DND-41 (cell line): ENCODE data around the gene GADD45A.

ENCODE experiments used
- ATAC-seq: fragments of 200-7000 bp; cut with Tn5 transposase; 3 replicates; pipeline ENCODE4 v1.9.1; 2021; ENCODE audit warnings: low read depth; ENCODE audit not compliant: insufficient read depth
- DNase-seq: peaks from one replicate; pipeline ENCODE4 v3.0.0-alpha.2; 2020
- H2AFZ ChIP-seq: 2 replicates; pipeline ENCODE4 v1.6.0; 2012; ENCODE audit warnings: low read depth, low read length
- H3K27ac ChIP-seq: 2 replicates; pipeline ENCODE4 v1.5.1; 2012; ENCODE audit warnings: low read length, inconsistent platforms
- H3K27me3 ChIP-seq: fragments of 200-600 bp; sonication (generic); 2 replicates; pipeline ENCODE4 v1.6.0; 2012; ENCODE audit warnings: low read length, mild to moderate bottlenecking, inconsistent platforms; ENCODE audit not compliant: insufficient read depth, poor library complexity
- H3K36me3 ChIP-seq: 2 replicates; pipeline ENCODE4 v1.5.1; 2012; ENCODE audit warnings: low read length, inconsistent platforms; ENCODE audit not compliant: insufficient read depth
- H3K4me1 ChIP-seq: 2 replicates; pipeline ENCODE4 v1.5.1; 2012; ENCODE audit warnings: mild to moderate bottlenecking, low read length; ENCODE audit not compliant: insufficient read depth
- H3K4me2 ChIP-seq: 2 replicates; pipeline ENCODE4 v1.6.0; 2012; ENCODE audit warnings: mild to moderate bottlenecking, moderate library complexity, low read length, inconsistent platforms; ENCODE audit not compliant: insufficient read depth
- H3K4me3 ChIP-seq, 2 experiments: fragments of 200-600 bp in 1 of 2; shearing (Covaris generic) in 1 of 2; 2 replicates each; pipeline ENCODE4 v1.5.1; 2012 to 2016; ENCODE audit warnings: inconsistent platforms in 2 of 2, low read length in 2 of 2, mild to moderate bottlenecking in 2 of 2, low read depth in 1 of 2, moderate library complexity in 1 of 2
- H3K79me2 ChIP-seq: 2 replicates; pipeline ENCODE4 v1.6.0; 2012; ENCODE audit warnings: low read length, inconsistent platforms; ENCODE audit not compliant: insufficient read depth
- H3K9ac ChIP-seq: 2 replicates; pipeline ENCODE4 v1.6.0; 2012; ENCODE audit warnings: low read depth, mild to moderate bottlenecking, inconsistent platforms, low read length, moderate library complexity
- H3K9me3 ChIP-seq: 2 replicates; pipeline ENCODE4 v1.5.1; 2012; ENCODE audit warnings: low read length, moderate library complexity, mild to moderate bottlenecking, inconsistent platforms; ENCODE audit not compliant: insufficient read depth, severe bottlenecking
- H4K20me1 ChIP-seq: 2 replicates; pipeline ENCODE4 v1.6.0; 2012; ENCODE audit warnings: low read length; ENCODE audit not compliant: insufficient read depth
- CTCF ChIP-seq: IDR thresholded peaks from 2 replicates; pipeline ENCODE4 v1.5.1; 2012; ENCODE audit warnings: borderline replicate concordance, low read length, moderate library complexity, mild to moderate bottlenecking; ENCODE audit not compliant: poor library complexity, severe bottlenecking; ENCODE audit errors: extremely low read depth
- EZH2 ChIP-seq: IDR thresholded peaks from 3 replicates; pipeline ENCODE4 v1.6.1; 2012; ENCODE audit warnings: borderline replicate concordance, low read depth, mild to moderate bottlenecking, moderate library complexity, low read length, inconsistent platforms; ENCODE audit not compliant: severe bottlenecking

GADD45A gene

GRCh38 chr1:67644566-67644965, 40.4 kb upstream of the GADD45A start:
- Histone ChIP-seq H3K4me3 (no peak overlapping the region), H3K36me3 (no peaks in the 10 kb centered on the region), H4K20me1 (no peaks in the 10 kb centered on the region), H3K4me2 (no peak overlapping the region), H3K9me3 (no peaks in the 10 kb centered on the region), H3K4me1 (no peaks in the 10 kb centered on the region), H3K79me2 (no peaks in the 10 kb centered on the region), H3K27ac (no peak overlapping the region), H3K9ac (no peak overlapping the region), H3K27me3 (peaks cover under 1% of the 10 kb centered on the region), H2AFZ (no peak overlapping the region)
- no peak for TF ChIP-seq CTCF
- no peak for TF ChIP-seq EZH2
- DNase-seq (no peak), ATAC-seq (no peak)

GRCh38 chr1:67645495-67646144, 39.4 kb upstream of the GADD45A start:
- no peaks in the 10 kb centered on the region for H4K20me1 ChIP-seq
- no peak overlapping the region for H3K27ac ChIP-seq
- no peak overlapping the region for H2AFZ ChIP-seq
- no peak for DNase-seq
- H3K9me3 ChIP-seq = no peaks in the 10 kb centered on the region
- TF ChIP-seq EZH2 = no peak
- TF ChIP-seq CTCF = no peak
- no peak overlapping the region for H3K9ac ChIP-seq
- no peaks in the 10 kb centered on the region for H3K36me3 ChIP-seq
- no peak overlapping the region for H3K4me2 ChIP-seq
- peaks cover 4% of the 10 kb centered on the region for H3K27me3 ChIP-seq
- H3K4me3 ChIP-seq = no peak overlapping the region
- no peak for ATAC-seq
- H3K4me1 ChIP-seq = no peaks in the 10 kb centered on the region
- H3K79me2 ChIP-seq = no peaks in the 10 kb centered on the region

GRCh38 chr1:67646145-67647035, 38.6 kb upstream of the GADD45A start:
- TF ChIP-seq EZH2 (no peak), CTCF (no peak)
- Histone ChIP-seq H4K20me1 (no peaks in the 10 kb centered on the region), H3K4me1 (no peaks in the 10 kb centered on the region), H3K9ac (no peak overlapping the region), H3K9me3 (no peaks in the 10 kb centered on the region), H3K27ac (no peak overlapping the region), H3K4me3 (no peak overlapping the region), H3K4me2 (no peak overlapping the region), H3K27me3 (peaks cover 4% of the 10 kb centered on the region), H2AFZ (no peak overlapping the region), H3K79me2 (no peaks in the 10 kb centered on the region), H3K36me3 (no peaks in the 10 kb centered on the region)
- DNase-seq (no peak), ATAC-seq (no peak)
